ENCODE results near the gene MAPK8IP1. TPM values are rescaled to one million over a fixed set of nuclear protein-coding genes. Genes with fewer than 3 reads are reported as not detected.

Gene MAPK8IP1
- 33.6 TPM for total RNA-seq

GRCh38 chr11:45885274-45885920 is at the start of gene MAPK8IP1:
Gene MAPK8IP1 (plus strand): TSS chr11:45885651. CDS start chr11:45885821, 170 bp downstream.

DNA sequence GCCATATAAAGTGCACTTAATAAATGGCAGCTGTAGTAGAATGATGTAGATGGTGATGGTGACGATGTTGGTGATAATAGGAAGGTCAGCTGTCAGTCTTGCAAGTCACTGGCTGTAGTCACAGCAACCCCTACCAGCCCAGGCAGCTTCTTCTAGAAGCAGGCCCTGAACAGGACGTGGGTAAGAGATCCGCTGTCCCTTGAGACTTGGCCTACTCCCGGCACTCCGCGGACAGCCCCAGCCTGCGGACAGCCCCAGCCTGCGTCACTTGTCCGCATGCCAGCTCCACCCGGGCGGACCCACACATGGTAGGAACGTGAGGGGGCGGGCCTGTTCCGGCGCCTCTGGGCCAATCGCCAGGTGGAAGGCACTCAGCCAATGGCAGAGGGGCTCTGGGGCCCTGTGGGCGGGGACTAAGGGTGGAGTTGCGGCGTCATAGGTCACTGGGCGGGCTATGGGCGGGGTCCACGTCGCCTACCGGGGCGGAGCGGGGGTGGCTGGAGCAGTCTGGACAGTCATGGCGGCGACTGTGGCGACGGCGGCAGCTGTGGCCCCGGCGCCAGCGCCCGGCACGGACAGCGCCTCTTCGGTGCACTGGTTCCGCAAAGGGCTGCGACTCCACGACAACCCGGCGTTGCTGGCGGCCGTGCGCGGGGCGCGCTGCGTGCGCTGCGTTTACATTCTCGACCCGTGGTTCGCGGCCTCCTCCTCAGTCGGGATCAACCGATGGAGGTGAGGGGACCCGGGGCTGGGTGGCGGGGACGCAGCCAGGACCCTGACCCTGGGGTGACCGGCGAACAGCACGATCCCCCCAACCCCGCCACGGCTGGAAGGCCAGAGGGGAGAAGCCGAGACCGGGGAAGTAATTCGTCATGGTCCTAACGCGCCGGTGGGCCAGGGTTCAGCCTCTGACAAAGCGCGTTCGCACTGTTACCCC is 38.2 kb upstream of the MAPK8IP1 start, which contains the start of gene CRY2:
Gene CRY2 (plus strand): TSS at position 502 of the 937 bp plus-strand sequence. CDS start 16 bp downstream, at position 518.

GRCh38 chr11:45906965-45907611 is 21.6 kb downstream of the MAPK8IP1 start, which contains the start of gene FREY1:
Gene FREY1 (minus strand): TSS chr11:45907271. CDS start chr11:45907245, 26 bp downstream.

GRCh38 chr11:45917623-45918330 is 32.3 kb downstream of the MAPK8IP1 start, which contains the start of gene PEX16:
Gene PEX16 (minus strand): TSS chr11:45917877. CDS start chr11:45917811, 66 bp downstream.

GRCh38 chr11:45922425-45923082 is 37.1 kb downstream of the MAPK8IP1 start, which contains the start of gene LARGE2:
Gene LARGE2 (plus strand): TSS chr11:45922656. CDS start chr11:45922883, 227 bp downstream.

Other genes starting within 250 kb of the MAPK8IP1 start
- 5.6 TPM for gene CHST1, start 220.0 kb upstream of the MAPK8IP1 start, total RNA-seq
- gene SLC35C1, start 80.5 kb upstream of the MAPK8IP1 start, total RNA-seq = 8.0 TPM
- gene CRY2, start 38.2 kb upstream of the MAPK8IP1 start, total RNA-seq = 69.9 TPM
- 0.82 TPM for gene FREY1, start 21.6 kb downstream of the MAPK8IP1 start, total RNA-seq
- gene PEX16, start 32.2 kb downstream of the MAPK8IP1 start, total RNA-seq = 14.0 TPM
- 3.8 TPM for gene LARGE2, start 37.0 kb downstream of the MAPK8IP1 start, total RNA-seq
- gene PHF21A, start 235.8 kb downstream of the MAPK8IP1 start, total RNA-seq = 57.6 TPM